Glutamatergic neuron (in vitro differentiated cells): ENCODE results near the gene THAP8. TPM values are rescaled to one million over a fixed set of nuclear protein-coding genes. Genes with fewer than 3 reads are reported as not detected.
"Not testable (repeated sequence)": the region's sequence is repeated elsewhere in the genome, so short reads cannot be mapped to it uniquely, and the experiment has no call there.

ENCODE experiments used
- DNase-seq: peaks from one replicate; pipeline ENCODE4 v3.0.0; 2022
- H3K27ac Mint-ChIP-seq: one replicate; pipeline ENCODE4 v1.8.0; 2020; ENCODE audit warnings: mild to moderate bottlenecking, mixed read lengths, inconsistent platforms; ENCODE audit not compliant: unreplicated experiment
- H3K27me3 Mint-ChIP-seq: one replicate; pipeline ENCODE4 v1.8.0; 2020; ENCODE audit warnings: mild to moderate bottlenecking, moderate library complexity, mixed read lengths, inconsistent platforms; ENCODE audit not compliant: unreplicated experiment
- H3K36me3 Mint-ChIP-seq: one replicate; pipeline ENCODE4 v1.8.0; 2020; ENCODE audit warnings: mild to moderate bottlenecking, mixed read lengths, inconsistent platforms; ENCODE audit not compliant: unreplicated experiment
- H3K4me1 Mint-ChIP-seq: one replicate; pipeline ENCODE4 v1.8.0; 2020; ENCODE audit warnings: mild to moderate bottlenecking, low read depth, mixed read lengths, inconsistent platforms; ENCODE audit not compliant: unreplicated experiment
- H3K4me3 Mint-ChIP-seq: one replicate; pipeline ENCODE4 v1.8.0; 2020; ENCODE audit warnings: mild to moderate bottlenecking, mixed read lengths, inconsistent platforms; ENCODE audit not compliant: unreplicated experiment
- H3K9me3 Mint-ChIP-seq: one replicate; pipeline ENCODE4 v1.8.0; 2020; ENCODE audit warnings: mild to moderate bottlenecking, moderate library complexity, mixed read lengths, inconsistent platforms; ENCODE audit not compliant: unreplicated experiment
- CTCF ChIP-seq: fragments of 200-600 bp; sonication (generic); IDR thresholded peaks from one replicate; pipeline ENCODE4 v1.5.0; 2021; ENCODE audit not compliant: partially characterized antibody, unreplicated experiment
- total RNA-seq: library from RNA; stranded (reverse); fragmentation: NEBNext Ultra II Directional; extraction: Animal tissue kit (Norgen Biotek cat#: 25700); gene quantifications from one replicate; pipeline ENCODE4 v1.2.1, GENCODE V29; 2021; ENCODE audit not compliant: unreplicated experiment

THAP8 gene
- total RNA-seq, 1 donor from 2014 or later, result 10.1 TPM

- Mint-ChIP-seq H3K9me3 (no peaks in the 10 kb centered on the region), H3K27me3 (peaks cover 2% of the 10 kb centered on the region), H3K4me3 (no peak overlapping the region), H3K27ac (no peak overlapping the region), H3K36me3 (no peaks in the 10 kb centered on the region), H3K4me1 (peaks cover 2% of the 10 kb centered on the region)
- DNase-seq, result no peak
- TF ChIP-seq CTCF, result no peak
Observed at GRCh38 chr19:36072081-36072480, 18.0 kb upstream of the THAP8 start.

DNA sequence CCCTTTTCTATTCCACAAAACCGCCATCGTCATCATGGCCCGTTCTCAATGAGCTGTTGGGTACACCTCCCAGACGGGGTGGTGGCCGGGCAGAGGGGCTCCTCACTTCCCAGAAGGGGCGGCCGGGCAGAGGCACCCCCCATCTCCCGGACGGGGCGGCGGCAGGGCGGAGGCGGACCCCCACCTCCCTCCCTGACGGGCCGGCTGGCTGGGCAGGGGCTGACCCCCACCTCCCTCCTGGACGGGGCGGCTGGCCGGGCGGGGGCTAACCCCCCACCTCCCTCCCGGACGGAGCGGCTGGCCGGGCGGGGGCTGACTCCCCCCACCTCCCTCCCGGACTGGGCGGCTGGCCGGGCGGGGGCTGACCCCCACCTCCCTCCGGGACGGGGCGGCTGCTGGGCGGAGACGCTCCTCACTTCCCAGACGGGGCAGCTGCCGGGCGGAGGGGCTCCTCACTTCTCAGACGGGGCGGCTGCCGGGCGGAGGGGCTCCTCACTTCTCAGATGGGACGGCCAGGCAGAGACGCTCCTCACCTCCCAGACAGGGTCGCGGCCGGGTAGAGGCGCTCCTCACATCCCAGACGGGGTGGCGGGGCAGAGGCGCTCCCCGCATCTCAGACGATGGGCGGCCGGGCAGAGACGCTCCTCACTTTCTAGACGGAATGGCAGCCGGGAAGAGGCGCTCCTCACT lies 14.9 kb upstream of the THAP8 start:
- H3K27me3 Mint-ChIP-seq, H3K4me1 Mint-ChIP-seq, H3K36me3 Mint-ChIP-seq, H3K9me3 Mint-ChIP-seq, H3K4me3 Mint-ChIP-seq, H3K27ac Mint-ChIP-seq: not testable (repeated sequence)
- peak; percentile 29 for DNase-seq

DNA sequence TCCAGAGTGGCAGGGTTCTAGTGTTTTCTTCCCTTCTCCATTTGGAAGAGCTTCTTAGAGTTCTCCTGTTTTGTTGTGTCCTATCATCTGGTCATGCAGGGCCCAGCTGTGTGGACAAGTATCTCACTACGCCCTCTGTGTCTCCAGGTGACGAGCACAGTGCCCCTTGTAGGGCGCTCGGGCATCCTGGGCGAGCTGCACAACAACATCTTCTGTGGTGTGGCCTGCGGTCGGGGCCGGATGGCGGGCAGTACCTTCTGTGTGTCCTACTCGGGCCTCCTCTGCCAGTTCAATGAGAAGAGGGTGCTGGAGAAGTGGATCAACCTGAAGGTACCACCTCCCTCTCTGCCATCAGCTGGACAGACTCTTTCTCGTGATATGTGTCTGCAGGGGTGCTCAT lies 13.6 kb upstream of the THAP8 start:
- Mint-ChIP-seq H3K4me1 (peaks cover 2% of the 10 kb centered on the region), H3K27me3 (peaks cover 6% of the 10 kb centered on the region), H3K9me3 (no peaks in the 10 kb centered on the region), H3K27ac (peak overlapping the region; percentile 82), H3K36me3 (no peaks in the 10 kb centered on the region), H3K4me3 (no peak overlapping the region)
- no peak for DNase-seq
- TF ChIP-seq CTCF, result no peak

DNA sequence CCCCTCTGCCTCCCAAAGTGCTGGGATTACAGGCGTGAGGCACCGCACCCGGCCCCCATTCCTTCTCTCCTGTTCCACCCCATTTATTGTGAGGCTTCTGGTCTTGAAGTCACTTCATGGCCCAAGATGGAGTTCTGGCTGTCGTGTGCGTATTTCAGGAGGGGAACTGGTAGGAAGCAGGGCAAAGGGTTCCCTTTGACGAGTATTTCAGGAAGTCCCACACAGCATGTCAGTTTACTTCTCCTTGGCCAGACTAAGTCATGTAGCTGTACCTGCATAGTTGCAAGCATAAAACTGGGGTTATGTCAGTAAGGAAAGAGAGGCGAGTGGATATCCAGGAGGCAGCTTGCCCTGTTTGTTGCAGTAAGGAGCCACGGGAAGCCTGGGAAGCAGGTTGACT lies 10.7 kb upstream of the THAP8 start:
- Mint-ChIP-seq H3K27me3 (peaks cover 5% of the 10 kb centered on the region), H3K36me3 (no peaks in the 10 kb centered on the region), H3K27ac (no peak overlapping the region), H3K4me3 (no peak overlapping the region), H3K4me1 (peaks cover 2% of the 10 kb centered on the region), H3K9me3 (no peaks in the 10 kb centered on the region)
- DNase-seq, result no peak
- no peak for TF ChIP-seq CTCF

- no peaks in the 10 kb centered on the region for H3K4me1 Mint-ChIP-seq
- no peak for TF ChIP-seq CTCF
- H3K9me3 Mint-ChIP-seq, result peaks cover under 1% of the 10 kb centered on the region
- peaks cover 6% of the 10 kb centered on the region for H3K27me3 Mint-ChIP-seq
- H3K4me3 Mint-ChIP-seq, result no peak overlapping the region
- no peaks in the 10 kb centered on the region for H3K36me3 Mint-ChIP-seq
- no peak for DNase-seq
- no peak overlapping the region for H3K27ac Mint-ChIP-seq
Observed at GRCh38 chr19:36061367-36061766, 7.3 kb upstream of the THAP8 start.

DNA sequence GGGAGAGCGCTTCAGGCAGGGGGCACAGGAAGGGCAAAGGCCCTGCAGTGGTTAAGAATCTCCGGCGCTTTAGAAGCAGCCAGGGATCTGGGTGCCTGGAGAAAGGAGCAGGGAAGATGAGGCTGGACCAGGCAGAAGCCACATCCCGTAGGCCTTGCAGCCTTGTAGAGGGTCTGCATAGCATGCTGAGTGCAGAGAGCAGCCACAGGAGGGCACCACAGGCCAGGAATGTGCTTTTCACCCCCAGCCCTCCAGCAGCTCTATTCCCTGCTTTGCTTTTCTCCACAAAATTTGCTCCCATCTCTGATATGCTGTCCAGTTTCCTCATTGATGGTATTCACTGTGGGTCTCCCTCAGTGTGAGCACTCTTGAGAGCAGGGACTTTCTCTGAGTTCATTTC lies 6.3 kb upstream of the THAP8 start:
- no peaks in the 10 kb centered on the region for H3K4me1 Mint-ChIP-seq
- H3K27ac Mint-ChIP-seq, result no peak overlapping the region
- peaks cover 4% of the 10 kb centered on the region for H3K27me3 Mint-ChIP-seq
- no peak overlapping the region for H3K4me3 Mint-ChIP-seq
- TF ChIP-seq CTCF, result peak; percentile 34
- no peaks in the 10 kb centered on the region for H3K36me3 Mint-ChIP-seq
- H3K9me3 Mint-ChIP-seq, result peaks cover 2% of the 10 kb centered on the region
- DNase-seq, result peak; percentile 82
